ENCODE results near the gene ST8SIA4. TPM values are rescaled to one million over a fixed set of nuclear protein-coding genes. Genes with fewer than 3 reads are reported as not detected.

The ST8SIA4 gene
- total and polyA plus RNA-seq, 10 of the 15 experiments (the other 5 are each of a cell fraction or from before 2014, with no cell fraction given) = 4.4 to 30.9 (median 19.5) TPM

DNA sequence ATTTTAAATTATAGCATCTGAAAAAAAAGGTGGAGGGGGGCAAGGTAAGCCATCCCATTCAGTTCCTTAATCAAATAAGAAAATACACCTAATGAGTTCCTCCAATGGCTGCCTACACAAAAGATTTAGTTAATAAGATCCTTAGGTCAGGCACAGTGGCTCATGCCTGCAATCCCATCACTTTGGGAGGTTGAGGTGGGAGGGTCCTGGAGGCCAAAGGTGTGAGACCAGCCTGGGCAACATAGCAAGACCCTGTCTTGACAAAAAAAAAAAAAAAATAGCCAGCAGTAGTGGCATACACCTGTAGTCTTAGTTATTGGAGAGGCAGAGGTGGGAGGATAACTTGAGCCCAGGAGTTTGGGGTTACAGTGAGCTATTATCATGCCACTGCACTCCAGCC lies 78.4 kb downstream of the ST8SIA4 start (continued):
- TF ChIP-seq EGR1 (IDR thresholded peaks at IDR 0.05; ENCODE audit: borderline replicate concordance in 1 of 2, low read depth in 2 of 2, low read length in 2 of 2) = no peak
- TF ChIP-seq, protein P1, sequence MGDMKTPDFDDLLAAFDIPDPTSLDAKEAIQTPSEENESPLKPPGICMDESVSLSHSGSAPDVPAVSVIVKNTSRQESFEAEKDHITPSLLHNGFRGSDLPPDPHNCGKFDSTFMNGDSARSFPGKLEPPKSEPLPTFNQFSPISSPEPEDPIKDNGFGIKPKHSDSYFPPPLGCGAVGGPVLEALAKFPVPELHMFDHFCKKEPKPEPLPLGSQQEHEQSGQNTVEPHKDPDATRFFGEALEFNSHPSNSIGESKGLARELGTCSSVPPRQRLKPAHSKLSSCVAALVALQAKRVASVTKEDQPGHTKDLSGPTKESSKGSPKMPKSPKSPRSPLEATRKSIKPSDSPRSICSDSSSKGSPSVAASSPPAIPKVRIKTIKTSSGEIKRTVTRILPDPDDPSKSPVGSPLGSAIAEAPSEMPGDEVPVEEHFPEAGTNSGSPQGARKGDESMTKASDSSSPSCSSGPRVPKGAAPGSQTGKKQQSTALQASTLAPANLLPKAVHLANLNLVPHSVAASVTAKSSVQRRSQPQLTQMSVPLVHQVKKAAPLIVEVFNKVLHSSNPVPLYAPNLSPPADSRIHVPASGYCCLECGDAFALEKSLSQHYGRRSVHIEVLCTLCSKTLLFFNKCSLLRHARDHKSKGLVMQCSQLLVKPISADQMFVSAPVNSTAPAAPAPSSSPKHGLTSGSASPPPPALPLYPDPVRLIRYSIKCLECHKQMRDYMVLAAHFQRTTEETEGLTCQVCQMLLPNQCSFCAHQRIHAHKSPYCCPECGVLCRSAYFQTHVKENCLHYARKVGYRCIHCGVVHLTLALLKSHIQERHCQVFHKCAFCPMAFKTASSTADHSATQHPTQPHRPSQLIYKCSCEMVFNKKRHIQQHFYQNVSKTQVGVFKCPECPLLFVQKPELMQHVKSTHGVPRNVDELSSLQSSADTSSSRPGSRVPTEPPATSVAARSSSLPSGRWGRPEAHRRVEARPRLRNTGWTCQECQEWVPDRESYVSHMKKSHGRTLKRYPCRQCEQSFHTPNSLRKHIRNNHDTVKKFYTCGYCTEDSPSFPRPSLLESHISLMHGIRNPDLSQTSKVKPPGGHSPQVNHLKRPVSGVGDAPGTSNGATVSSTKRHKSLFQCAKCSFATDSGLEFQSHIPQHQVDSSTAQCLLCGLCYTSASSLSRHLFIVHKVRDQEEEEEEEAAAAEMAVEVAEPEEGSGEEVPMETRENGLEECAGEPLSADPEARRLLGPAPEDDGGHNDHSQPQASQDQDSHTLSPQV (IDR thresholded peaks at IDR 0.05) = no peak
- TF ChIP-seq, protein P2, sequence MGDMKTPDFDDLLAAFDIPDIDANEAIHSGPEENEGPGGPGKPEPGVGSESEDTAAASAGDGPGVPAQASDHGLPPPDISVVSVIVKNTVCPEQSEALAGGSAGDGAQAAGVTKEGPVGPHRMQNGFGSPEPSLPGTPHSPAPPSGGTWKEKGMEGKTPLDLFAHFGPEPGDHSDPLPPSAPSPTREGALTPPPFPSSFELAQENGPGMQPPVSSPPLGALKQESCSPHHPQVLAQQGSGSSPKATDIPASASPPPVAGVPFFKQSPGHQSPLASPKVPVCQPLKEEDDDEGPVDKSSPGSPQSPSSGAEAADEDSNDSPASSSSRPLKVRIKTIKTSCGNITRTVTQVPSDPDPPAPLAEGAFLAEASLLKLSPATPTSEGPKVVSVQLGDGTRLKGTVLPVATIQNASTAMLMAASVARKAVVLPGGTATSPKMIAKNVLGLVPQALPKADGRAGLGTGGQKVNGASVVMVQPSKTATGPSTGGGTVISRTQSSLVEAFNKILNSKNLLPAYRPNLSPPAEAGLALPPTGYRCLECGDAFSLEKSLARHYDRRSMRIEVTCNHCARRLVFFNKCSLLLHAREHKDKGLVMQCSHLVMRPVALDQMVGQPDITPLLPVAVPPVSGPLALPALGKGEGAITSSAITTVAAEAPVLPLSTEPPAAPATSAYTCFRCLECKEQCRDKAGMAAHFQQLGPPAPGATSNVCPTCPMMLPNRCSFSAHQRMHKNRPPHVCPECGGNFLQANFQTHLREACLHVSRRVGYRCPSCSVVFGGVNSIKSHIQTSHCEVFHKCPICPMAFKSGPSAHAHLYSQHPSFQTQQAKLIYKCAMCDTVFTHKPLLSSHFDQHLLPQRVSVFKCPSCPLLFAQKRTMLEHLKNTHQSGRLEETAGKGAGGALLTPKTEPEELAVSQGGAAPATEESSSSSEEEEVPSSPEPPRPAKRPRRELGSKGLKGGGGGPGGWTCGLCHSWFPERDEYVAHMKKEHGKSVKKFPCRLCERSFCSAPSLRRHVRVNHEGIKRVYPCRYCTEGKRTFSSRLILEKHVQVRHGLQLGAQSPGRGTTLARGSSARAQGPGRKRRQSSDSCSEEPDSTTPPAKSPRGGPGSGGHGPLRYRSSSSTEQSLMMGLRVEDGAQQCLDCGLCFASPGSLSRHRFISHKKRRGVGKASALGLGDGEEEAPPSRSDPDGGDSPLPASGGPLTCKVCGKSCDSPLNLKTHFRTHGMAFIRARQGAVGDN (IDR thresholded peaks at IDR 0.05) = no peak

DNA sequence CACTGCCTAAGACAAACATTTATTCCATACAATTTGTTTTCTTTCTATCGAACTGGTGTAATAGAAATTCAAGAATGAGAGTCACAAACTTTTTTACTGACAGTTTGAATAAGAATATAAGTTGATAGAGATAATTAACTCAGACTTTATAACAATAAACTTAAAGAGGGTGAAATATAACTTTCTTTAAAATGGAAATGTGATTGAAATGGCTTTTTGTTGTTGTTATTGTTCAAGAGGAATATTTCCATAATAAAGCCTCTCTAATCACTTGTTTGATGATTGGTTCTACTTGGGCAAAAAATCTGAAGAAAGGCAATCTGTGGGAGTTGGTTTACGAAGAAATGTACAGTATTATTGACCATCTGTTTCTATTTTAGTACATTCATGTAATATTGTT lies 79.3 kb downstream of the ST8SIA4 start:
- ChIA-PET SMC1A (ENCODE audit: uncharacterized antibody, unreplicated experiment) (no interaction called here), RAD21 (ENCODE audit: unreplicated experiment) (interaction anchor here (1.1 kb wide), 1 partner anchor 50 kb away, joined by 4 read pairs; no protein-coding TSS in a partner anchor), CTCF (no interaction called here), POLR2A (no interaction called here)
- intact Hi-C loops (cut with micrococcal nuclease; ENCODE audit: unreplicated experiment) = no loop called here
- FAIRE-seq = no peak
- Histone ChIP-seq H4K20me1 (ENCODE audit: control insufficient read depth, insufficient read depth) (no peaks in the 10 kb centered on the region), H3K4me3 (no peak overlapping the region), H3K79me2 (ENCODE audit: control insufficient read depth, insufficient read depth, low read length) (peaks cover 34% of the 10 kb centered on the region), H3K4me1 (ENCODE audit: control insufficient read depth, insufficient read depth, low read length) (peaks cover 28% of the 10 kb centered on the region), H3K36me3 (ENCODE audit: control insufficient read depth in 2 of 2, insufficient read depth in 2 of 2, low read length in 1 of 2) (peaks cover 0 to 8% of the 10 kb centered on the region in 2 experiments; a peak in 2 of 4 replicates), H3K27me3 (replicated peaks in 1 of 2; ENCODE audit: control insufficient read depth in 2 of 2, insufficient read depth in 2 of 2, low read length in 1 of 2) (no peaks in the 10 kb centered on the region), H3K27ac (ENCODE audit: control insufficient read depth, insufficient read depth) (no peak overlapping the region), H3K4me2 (ENCODE audit: control insufficient read depth, insufficient read depth) (no peak overlapping the region), H2AFZ (ENCODE audit: control insufficient read depth, low read depth, low read length) (no peak overlapping the region), H3K9me3 (replicated peaks; ENCODE audit: control insufficient read depth, insufficient read depth, low read length) (peaks cover 13% of the 10 kb centered on the region), H3K9ac (ENCODE audit: control insufficient read depth, insufficient read depth, low read length) (no peak overlapping the region)
- DNase-seq (ENCODE audit: low read depth, low spot score) = no peak
- in situ Hi-C loops (cut with MboI) = no loop called here
- ATAC-seq = no peak
- 100% methylated on average over 2 of the region's 2 CpGs for WGBS (ENCODE audit: insufficient coverage, insufficient replicate concordance, low lambda C conversion rate, missing lambda C conversion rate)
- no TSS peak for BruUV-seq (replicated peaks)
- TF ChIP-seq CREB1 (IDR thresholded peaks at IDR 0.05; ENCODE audit: low read depth) = no peak
- TF ChIP-seq GATAD2B (conservative IDR thresholded peaks at IDR 0.05; ENCODE audit: low read depth) = no peak
- no peak for TF ChIP-seq KDM1A (IDR thresholded peaks at IDR 0.05; ENCODE audit: borderline replicate concordance)
- TF ChIP-seq FOXK2 (IDR thresholded peaks at IDR 0.05) = no peak
- TF ChIP-seq HDAC6 (IDR thresholded peaks at IDR 0.05; ENCODE audit: unreplicated experiment) = no peak
- TF ChIP-seq KLF5 (IDR thresholded peaks at IDR 0.05; ENCODE audit: partially characterized antibody) = no peak
- TF ChIP-seq, protein P3, sequence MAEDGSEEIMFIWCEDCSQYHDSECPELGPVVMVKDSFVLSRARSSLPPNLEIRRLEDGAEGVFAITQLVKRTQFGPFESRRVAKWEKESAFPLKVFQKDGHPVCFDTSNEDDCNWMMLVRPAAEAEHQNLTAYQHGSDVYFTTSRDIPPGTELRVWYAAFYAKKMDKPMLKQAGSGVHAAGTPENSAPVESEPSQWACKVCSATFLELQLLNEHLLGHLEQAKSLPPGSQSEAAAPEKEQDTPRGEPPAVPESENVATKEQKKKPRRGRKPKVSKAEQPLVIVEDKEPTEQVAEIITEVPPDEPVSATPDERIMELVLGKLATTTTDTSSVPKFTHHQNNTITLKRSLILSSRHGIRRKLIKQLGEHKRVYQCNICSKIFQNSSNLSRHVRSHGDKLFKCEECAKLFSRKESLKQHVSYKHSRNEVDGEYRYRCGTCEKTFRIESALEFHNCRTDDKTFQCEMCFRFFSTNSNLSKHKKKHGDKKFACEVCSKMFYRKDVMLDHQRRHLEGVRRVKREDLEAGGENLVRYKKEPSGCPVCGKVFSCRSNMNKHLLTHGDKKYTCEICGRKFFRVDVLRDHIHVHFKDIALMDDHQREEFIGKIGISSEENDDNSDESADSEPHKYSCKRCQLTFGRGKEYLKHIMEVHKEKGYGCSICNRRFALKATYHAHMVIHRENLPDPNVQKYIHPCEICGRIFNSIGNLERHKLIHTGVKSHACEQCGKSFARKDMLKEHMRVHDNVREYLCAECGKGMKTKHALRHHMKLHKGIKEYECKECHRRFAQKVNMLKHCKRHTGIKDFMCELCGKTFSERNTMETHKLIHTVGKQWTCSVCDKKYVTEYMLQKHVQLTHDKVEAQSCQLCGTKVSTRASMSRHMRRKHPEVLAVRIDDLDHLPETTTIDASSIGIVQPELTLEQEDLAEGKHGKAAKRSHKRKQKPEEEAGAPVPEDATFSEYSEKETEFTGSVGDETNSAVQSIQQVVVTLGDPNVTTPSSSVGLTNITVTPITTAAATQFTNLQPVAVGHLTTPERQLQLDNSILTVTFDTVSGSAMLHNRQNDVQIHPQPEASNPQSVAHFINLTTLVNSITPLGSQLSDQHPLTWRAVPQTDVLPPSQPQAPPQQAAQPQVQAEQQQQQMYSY (CRISPR knock-in tag; IDR thresholded peaks at IDR 0.05) = no peak
- no peak for TF ChIP-seq RFX5 (IDR thresholded peaks at IDR 0.05; ENCODE audit: low read depth, low read length)
- no peak for TF ChIP-seq RUNX3 (IDR thresholded peaks at IDR 0.05; ENCODE audit: low read length)

All from GM12878 (cell line).